HG02870 (cell line): ENCODE data around the gene R3HDM2.

Source experiments
- ATAC-seq: cut with Tn5 transposase; IDR thresholded peaks from one replicate; pipeline ENCODE4 v1.9.1; 2021; ENCODE audit warnings: mild to moderate bottlenecking, moderate library complexity; ENCODE audit not compliant: unreplicated experiment

Gene R3HDM2

GRCh38 chr12:57467212-57467874 is 36.5 kb upstream of the R3HDM2 start:
- ATAC-seq, result no peak

GRCh38 chr12:57465747-57466505 is 35.1 kb upstream of the R3HDM2 start:
- no peak for ATAC-seq

GRCh38 chr12:57465030-57465746 is 34.3 kb upstream of the R3HDM2 start:
- no peak for ATAC-seq

- no peak for ATAC-seq
These were observed 33.7 kb upstream of the R3HDM2 start for GRCh38 chr12:57464569-57464968.

GRCh38 chr12:57462912-57463253 is 32.0 kb upstream of the R3HDM2 start:
- no peak for ATAC-seq

GRCh38 chr12:57462251-57462911 is 31.5 kb upstream of the R3HDM2 start:
- peak; percentile 67 for ATAC-seq

- no peak for ATAC-seq
These were observed 31.0 kb upstream of the R3HDM2 start for GRCh38 chr12:57461917-57462250.

- no peak for ATAC-seq
These were observed 30.6 kb upstream of the R3HDM2 start for GRCh38 chr12:57461276-57461916.

GRCh38 chr12:57460841-57461275 is 30.0 kb upstream of the R3HDM2 start:
- ATAC-seq, result no peak

GRCh38 chr12:57460468-57460784 is 29.6 kb upstream of the R3HDM2 start:
- ATAC-seq, result no peak

GRCh38 chr12:57459750-57460467 is 29.1 kb upstream of the R3HDM2 start, which contains the start of gene GLI1:
TSS of gene GLI1 (plus strand) at chr12:57459785. CDS start at chr12:57463692, 3,907 bp downstream.
- ATAC-seq, result no peak

- peak; percentile 49 for ATAC-seq
These were observed 28.4 kb upstream of the R3HDM2 start for GRCh38 chr12:57459055-57459749.

GRCh38 chr12:57458665-57459054 is 27.8 kb upstream of the R3HDM2 start:
- ATAC-seq, result no peak

GRCh38 chr12:57456737-57457490 is 26.1 kb upstream of the R3HDM2 start:
- no peak for ATAC-seq

- no peak for ATAC-seq
These were observed 25.4 kb upstream of the R3HDM2 start for GRCh38 chr12:57456145-57456700.

- no peak for ATAC-seq
These were observed 24.7 kb upstream of the R3HDM2 start for GRCh38 chr12:57455374-57456144.

- ATAC-seq, result no peak
These were observed 23.9 kb upstream of the R3HDM2 start, which contains the start of gene INHBE for GRCh38 chr12:57454566-57455373. TSS of gene INHBE (plus strand) at chr12:57455307. CDS start at chr12:57455537, 230 bp downstream.
